Neuronal stem cell (in vitro differentiated cells): Measurements from ENCODE around the gene ST6GALNAC2.

Experiments
- DNase-seq: peaks from one replicate; pipeline ENCODE4 v3.0.0-alpha.2; 2013; ENCODE audit warnings: low spot score
- H2AFZ ChIP-seq: one replicate; pipeline ENCODE4 v1.6.1; 2013; ENCODE audit warnings: mild to moderate bottlenecking, low read length, inconsistent platforms
- H2AK5ac ChIP-seq: 2 replicates; pipeline ENCODE4 v1.6.1; 2013; ENCODE audit warnings: low read depth, mild to moderate bottlenecking, inconsistent platforms, low read length, moderate library complexity, mixed read lengths
- H2BK120ac ChIP-seq: 2 replicates; pipeline ENCODE4 v1.6.1; 2013; ENCODE audit warnings: low read depth, mild to moderate bottlenecking, inconsistent platforms, low read length, moderate library complexity, mixed read lengths
- H2BK12ac ChIP-seq: one replicate; pipeline ENCODE4 v1.6.1; 2013; ENCODE audit warnings: low read length, inconsistent platforms
- H2BK15ac ChIP-seq: 2 replicates; pipeline ENCODE4 v1.6.1; 2013; ENCODE audit warnings: mild to moderate bottlenecking, low read length, inconsistent platforms, mixed read lengths
- H2BK5ac ChIP-seq: one replicate; pipeline ENCODE4 v1.6.1; 2013; ENCODE audit warnings: inconsistent platforms, mild to moderate bottlenecking, low read length, moderate library complexity
- H3K14ac ChIP-seq: one replicate; pipeline ENCODE4 v1.6.1; 2013; ENCODE audit warnings: low read length, inconsistent platforms
- H3K18ac ChIP-seq: 2 replicates; pipeline ENCODE4 v1.6.1; 2013; ENCODE audit warnings: low read length, inconsistent platforms
- H3K23ac ChIP-seq: 2 replicates; pipeline ENCODE4 v1.6.1; 2013; ENCODE audit warnings: low read depth, mild to moderate bottlenecking, mixed read lengths, low read length, inconsistent platforms; ENCODE audit not compliant: poor library complexity
- H3K27ac ChIP-seq: replicated peaks from 3 replicates; pipeline ENCODE4 v1.5.1; 2013; ENCODE audit warnings: low read length, inconsistent platforms
- H3K27me3 ChIP-seq, 3 experiments: 2 replicates each; pipeline ENCODE4 v1.6.1; 2013; ENCODE audit warnings: low read length in 3 of 3, mild to moderate bottlenecking in 2 of 3, inconsistent platforms in 1 of 3, low read depth in 1 of 3, mixed read lengths in 1 of 3, moderate library complexity in 1 of 3; ENCODE audit not compliant: control insufficient read depth in 3 of 3, insufficient read depth in 3 of 3
- H3K36me3 ChIP-seq, 2 donors: replicated peaks in 1 of 2; 2 replicates each; pipeline ENCODE4 v1.6.1; 2013; ENCODE audit warnings: low read length in 2 of 2; ENCODE audit not compliant: control insufficient read depth in 2 of 2, insufficient read depth in 2 of 2
- H3K4ac ChIP-seq: 2 replicates; pipeline ENCODE4 v1.6.1; 2013; ENCODE audit warnings: inconsistent platforms, mild to moderate bottlenecking, low read length, moderate library complexity
- H3K4me1 ChIP-seq, 2 donors: 1 replicate in 1 of 2; 2 replicates in 1 of 2; pipeline ENCODE4 v1.6.1; 2013; ENCODE audit warnings: low read length in 2 of 2, low read depth in 1 of 2; ENCODE audit not compliant: control insufficient read depth in 2 of 2, insufficient read depth in 1 of 2
- H3K4me2 ChIP-seq: one replicate; pipeline ENCODE4 v1.6.1; 2013; ENCODE audit warnings: mild to moderate bottlenecking, low read length, inconsistent platforms; ENCODE audit not compliant: insufficient read depth, poor library complexity, severe bottlenecking
- H3K4me3 ChIP-seq, 2 donors: 2 replicates each; pipeline ENCODE4 v1.5.1; 2013; ENCODE audit warnings: low read length in 2 of 2, mild to moderate bottlenecking in 2 of 2, inconsistent platforms in 1 of 2, moderate library complexity in 1 of 2
- H3K79me1 ChIP-seq: one replicate; pipeline ENCODE4 v1.6.1; 2013; ENCODE audit warnings: low read depth, mild to moderate bottlenecking, inconsistent platforms, low read length, moderate library complexity
- H3K9ac ChIP-seq: one replicate; pipeline ENCODE4 v1.6.1; 2013; ENCODE audit warnings: mild to moderate bottlenecking, low read depth, low read length, inconsistent platforms; ENCODE audit not compliant: poor library complexity
- H3K9me3 ChIP-seq, 2 donors: replicated peaks in 1 of 2; 2 replicates each; pipeline versions ENCODE3 to v1.6.1; 2013; ENCODE audit warnings: low read length in 2 of 2, mild to moderate bottlenecking in 2 of 2, inconsistent platforms in 1 of 2, low read depth in 1 of 2, mixed read lengths in 1 of 2, moderate library complexity in 1 of 2; ENCODE audit not compliant: control insufficient read depth in 2 of 2, insufficient read depth in 1 of 2
- H4K8ac ChIP-seq: one replicate; pipeline ENCODE4 v1.6.1; 2013; ENCODE audit warnings: low read depth, mild to moderate bottlenecking, inconsistent platforms, low read length, moderate library complexity
- H4K91ac ChIP-seq: one replicate; pipeline ENCODE4 v1.6.1; 2013; ENCODE audit warnings: low read length, low read depth, mild to moderate bottlenecking, inconsistent platforms; ENCODE audit not compliant: poor library complexity
- WGBS, 2 donors: extraction: QIAGEN DNeasy Blood & Tissue Kit; methylation state at CpG; one replicate each; pipeline ENCODE4 v1.1.7; 2013; ENCODE audit warnings: missing lambda C conversion rate in 2 of 2, mixed read lengths in 1 of 2; ENCODE audit not compliant: insufficient read length in 2 of 2, insufficient replicate concordance in 1 of 2; ENCODE audit errors: extremely low coverage in 2 of 2; 5-methylcytosine and 5-hydroxymethylcytosine counted together

The ST6GALNAC2 gene

DNA sequence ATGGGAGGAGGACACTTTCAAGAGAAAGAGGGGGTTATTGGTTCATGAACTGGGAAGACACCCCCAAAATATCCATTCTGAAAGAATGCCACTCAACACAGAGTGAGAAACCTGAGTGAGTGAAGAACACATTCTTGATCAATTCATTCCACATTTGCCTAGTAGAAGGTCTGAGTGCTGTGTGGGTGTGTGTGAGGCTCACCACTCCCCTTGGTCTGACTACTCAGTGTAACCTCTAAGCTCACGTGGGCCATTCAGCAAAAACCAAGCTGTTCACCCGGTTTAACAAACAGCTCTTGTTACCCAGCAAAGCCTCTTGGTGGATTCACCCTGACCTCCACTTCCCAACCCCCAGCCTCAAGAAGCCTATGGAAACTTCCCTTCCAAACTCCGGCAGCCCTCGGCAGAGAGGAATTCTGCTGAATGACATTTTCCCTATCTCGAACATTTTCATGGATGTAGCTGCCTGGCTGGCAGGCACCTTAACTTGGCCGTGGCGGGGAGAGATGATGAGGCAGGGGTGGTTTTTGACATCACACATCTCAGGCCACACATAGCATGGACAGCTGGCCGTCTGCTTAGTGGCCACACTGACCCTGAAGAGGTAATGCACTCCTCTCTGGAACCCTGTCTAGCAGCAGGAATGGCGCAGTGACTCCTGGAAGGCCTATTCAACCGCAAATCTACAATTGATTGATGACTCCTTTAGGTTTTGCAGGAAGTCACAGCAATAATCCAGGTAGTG lies 46.3 kb upstream of the ST6GALNAC2 start:
- Histone ChIP-seq H3K4ac (no peak overlapping the region), H3K27ac (no peak overlapping the region), H4K8ac (no peak overlapping the region), H2BK5ac (no peak overlapping the region), H3K9ac (no peak overlapping the region), H3K79me1 (no peaks in the 10 kb centered on the region), H3K23ac (no peak overlapping the region), H3K4me2 (no peak overlapping the region), H2AK5ac (no peak overlapping the region), H2BK12ac (no peak overlapping the region), H3K36me3 (no peaks in the 10 kb centered on the region), H3K4me3 (no peak overlapping the region), H3K14ac (no peak overlapping the region), H2BK120ac (no peak overlapping the region), H3K27me3 (peaks cover 0 to 5% (median 0%) of the 10 kb centered on the region in 3 experiments), H3K18ac (no peak overlapping the region), H2AFZ (peak overlapping the region; percentile 51), H4K91ac (no peak overlapping the region), H3K9me3 (peaks cover 0 to 2% of the 10 kb centered on the region in 2 donors), H2BK15ac (no peak overlapping the region), H3K4me1 (peaks cover 14 to 16% of the 10 kb centered on the region in 2 donors)
- no peak for DNase-seq
- no CpG with 5 or more reads among the region's 10 CpGs for WGBS, 2 donors

DNA sequence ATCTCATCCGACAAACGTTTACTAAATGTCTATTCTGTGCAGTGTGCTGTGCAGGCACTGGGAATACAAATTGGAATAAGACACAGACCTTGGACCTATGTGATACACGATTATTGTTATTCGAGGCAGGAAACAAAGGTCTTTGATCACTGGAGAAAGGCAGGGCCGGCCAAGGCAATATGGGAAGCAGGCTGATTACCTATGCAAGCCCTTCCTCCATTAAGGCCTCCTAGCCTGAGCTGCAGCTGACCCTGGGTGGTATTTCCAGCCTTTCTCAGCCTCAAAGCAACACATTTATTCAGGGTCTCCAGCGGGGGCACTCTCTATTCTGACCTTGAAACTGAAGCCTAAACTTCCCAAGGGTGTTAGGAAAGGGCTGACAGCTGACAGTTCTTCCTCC lies 44.5 kb upstream of the ST6GALNAC2 start:
- no peak overlapping the region for H3K9ac ChIP-seq
- no peak overlapping the region for H3K4me3 ChIP-seq
- no peak overlapping the region for H2BK15ac ChIP-seq
- H3K27me3 ChIP-seq: peaks cover 0 to 18% (median 0%) of the 10 kb centered on the region in 3 experiments
- no peak overlapping the region for H3K14ac ChIP-seq
- peaks cover 0 to 2% of the 10 kb centered on the region in 2 donors for H3K9me3 ChIP-seq
- DNase-seq: no peak
- H2AFZ ChIP-seq: peak overlapping the region; percentile 26
- H3K36me3 ChIP-seq: no peaks in the 10 kb centered on the region
- no peak overlapping the region for H2BK5ac ChIP-seq
- no peak overlapping the region for H2BK12ac ChIP-seq
- H3K4me1 ChIP-seq: peaks cover 9 to 13% of the 10 kb centered on the region in 2 donors
- no peak overlapping the region for H2AK5ac ChIP-seq
- no peak overlapping the region for H4K8ac ChIP-seq
- no peak overlapping the region for H3K27ac ChIP-seq
- no peak overlapping the region for H3K23ac ChIP-seq
- H3K18ac ChIP-seq: no peak overlapping the region
- no CpG with 5 or more reads among the region's 6 CpGs for WGBS, 2 donors
- H3K4ac ChIP-seq: no peak overlapping the region
- no peak overlapping the region for H4K91ac ChIP-seq
- H3K4me2 ChIP-seq: no peak overlapping the region
- no peaks in the 10 kb centered on the region for H3K79me1 ChIP-seq
- no peak overlapping the region for H2BK120ac ChIP-seq

DNA sequence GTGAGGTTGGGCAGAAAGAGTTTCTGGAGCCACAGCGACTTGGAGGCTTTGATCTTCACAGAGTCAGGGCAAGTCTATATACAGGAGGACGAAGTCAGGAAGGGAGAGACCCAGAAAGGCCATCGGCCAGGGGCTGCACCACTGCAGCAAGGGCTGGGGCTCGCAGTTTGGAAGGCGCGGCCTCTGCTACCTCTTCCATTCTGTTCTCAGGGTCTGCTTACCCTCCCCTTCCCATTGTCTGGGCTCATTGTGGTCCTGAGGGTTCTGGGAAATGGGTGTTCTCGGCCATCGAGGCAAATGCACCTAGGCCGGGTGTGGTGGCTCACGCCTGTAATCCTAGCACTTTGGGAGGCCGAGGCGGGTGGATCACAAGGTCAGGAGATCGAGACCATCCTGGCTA lies 41.9 kb upstream of the ST6GALNAC2 start:
- no peak overlapping the region for H2BK12ac ChIP-seq
- no peak overlapping the region for H3K9ac ChIP-seq
- DNase-seq: no peak
- no peak overlapping the region for H2AFZ ChIP-seq
- H2BK120ac ChIP-seq: no peak overlapping the region
- H3K4me3 ChIP-seq: no peak overlapping the region
- no peak overlapping the region for H3K23ac ChIP-seq
- no peak overlapping the region for H3K14ac ChIP-seq
- no peak overlapping the region for H4K8ac ChIP-seq
- no peak overlapping the region for H4K91ac ChIP-seq
- no CpG with 5 or more reads among the region's 13 CpGs for WGBS, 2 donors
- H3K18ac ChIP-seq: no peak overlapping the region
- H3K4ac ChIP-seq: no peak overlapping the region
- no peaks in the 10 kb centered on the region for H3K79me1 ChIP-seq
- peaks cover 9 to 10% of the 10 kb centered on the region in 2 donors for H3K4me1 ChIP-seq
- H3K27ac ChIP-seq: no peak overlapping the region
- no peaks in the 10 kb centered on the region for H3K36me3 ChIP-seq
- H2BK15ac ChIP-seq: peak overlapping the region; percentile 62
- peaks cover 0 to 28% (median 2%) of the 10 kb centered on the region in 3 experiments for H3K27me3 ChIP-seq
- no peak overlapping the region for H2BK5ac ChIP-seq
- peaks cover 0 to 2% of the 10 kb centered on the region in 2 donors for H3K9me3 ChIP-seq
- peak overlapping the region; percentile 69 for H2AK5ac ChIP-seq
- no peak overlapping the region for H3K4me2 ChIP-seq

DNA sequence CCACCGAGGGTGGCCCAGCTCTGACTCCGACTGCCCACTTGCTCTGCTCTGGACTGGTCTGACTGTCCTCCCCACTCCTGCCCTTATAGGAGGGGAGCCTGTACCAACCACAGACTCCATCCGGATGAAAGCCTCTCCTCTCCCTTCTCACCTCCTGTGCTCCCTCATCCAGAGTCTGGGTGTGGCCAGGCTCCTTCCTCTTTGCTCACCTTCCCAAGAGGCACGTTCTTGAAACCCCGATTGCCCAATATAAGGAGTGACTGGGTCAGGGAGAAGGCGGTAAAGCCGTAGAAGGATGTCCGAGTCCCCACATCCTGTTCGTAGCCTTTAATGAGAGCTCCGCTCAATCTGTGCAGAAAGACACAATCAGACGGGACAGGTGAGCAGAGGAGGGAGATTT lies 40.8 kb upstream of the ST6GALNAC2 start:
- Histone ChIP-seq H3K9ac (no peak overlapping the region), H3K79me1 (no peaks in the 10 kb centered on the region), H3K14ac (no peak overlapping the region), H3K27me3 (peaks cover 0 to 28% (median 2%) of the 10 kb centered on the region in 3 experiments), H2BK5ac (no peak overlapping the region), H4K8ac (no peak overlapping the region), H2BK12ac (no peak overlapping the region), H2BK15ac (no peak overlapping the region), H3K23ac (no peak overlapping the region), H2AK5ac (no peak overlapping the region), H4K91ac (no peak overlapping the region), H3K36me3 (no peaks in the 10 kb centered on the region), H3K4me2 (no peak overlapping the region), H3K18ac (no peak overlapping the region), H2BK120ac (no peak overlapping the region), H3K4me3 (no peak overlapping the region), H3K9me3 (peaks cover 0 to 2% of the 10 kb centered on the region in 2 donors), H2AFZ (no peak overlapping the region), H3K27ac (no peak overlapping the region), H3K4ac (no peak overlapping the region), H3K4me1 (peaks cover 5 to 9% of the 10 kb centered on the region in 2 donors)
- no peak for DNase-seq
- WGBS, 2 donors: no CpG with 5 or more reads among the region's 11 CpGs
